Stomach (tissue), 9 donors: Measurements from ENCODE around the gene COQ8B. TPM values are rescaled to one million over a fixed set of nuclear protein-coding genes. Genes with fewer than 3 reads are reported as not detected.

Experiments
- DNase-seq, 2 donors: peaks; one replicate each; pipeline versions ENCODE4 v3.0.0 to v3.0.0-alpha.2; 2013 to 2019
- H3K27ac ChIP-seq, 5 donors: fragments of 200-600 bp in 4 of 5; sonication (generic) in 4 of 5; one replicate each; pipeline ENCODE4 v1.5.1; 2013 to 2019; ENCODE audit warnings: mild to moderate bottlenecking in 1 of 5, moderate library complexity in 1 of 5
- H3K27me3 ChIP-seq, 3 donors: fragments of 200-600 bp; sonication (generic); one replicate each; pipeline ENCODE4 v1.5.1; 2017 to 2019; ENCODE audit warnings: mixed run types in 1 of 3
- H3K36me3 ChIP-seq, 4 donors: fragments of 200-600 bp; sonication (generic); 1 replicate in 3 of 4; 2 replicates in 1 of 4; pipeline ENCODE4 v1.5.1; 2016 to 2019
- H3K4me1 ChIP-seq, 4 donors: fragments of 200-600 bp; sonication (generic); one replicate each; pipeline ENCODE4 v1.5.1; 2016 to 2019
- H3K4me3 ChIP-seq, 4 donors: fragments of 200-600 bp; sonication (generic) in 3 of 4; one replicate each; pipeline ENCODE4 v1.5.1; 2016 to 2019; ENCODE audit warnings: mild to moderate bottlenecking in 1 of 4
- H3K9me3 ChIP-seq, 4 donors: fragments of 200-600 bp; sonication (generic); one replicate each; pipeline ENCODE4 v1.5.1; 2016 to 2019
- CTCF ChIP-seq, 7 experiments: fragments of 450-650 bp in 4 of 7; fragments of 200-600 bp in 3 of 7; sonication (generic) in 3 of 7; IDR thresholded peaks; one replicate each; pipeline ENCODE4 v1.5.1; 2016 to 2019; ENCODE audit warnings: antibody characterized with exemption in 7 of 7, control low read depth in 2 of 7, mild to moderate bottlenecking in 1 of 7
- EP300 ChIP-seq: sonication (generic); formaldehyde crosslinking; IDR thresholded peaks from one replicate; pipeline ENCODE4 v1.6.1; 2017; ENCODE audit warnings: antibody characterized with exemption
- POLR2A ChIP-seq, 4 donors: fragments of 450-650 bp; IDR thresholded peaks; one replicate each; pipeline ENCODE4 v1.6.1; 2016; ENCODE audit warnings: antibody characterized with exemption in 4 of 4, control low read depth in 2 of 4, mild to moderate bottlenecking in 1 of 4, moderate library complexity in 1 of 4
- POLR2AphosphoS5 ChIP-seq, 3 donors: sonication (generic); formaldehyde crosslinking; IDR thresholded peaks; one replicate each; pipeline ENCODE4 v1.6.1; 2016; ENCODE audit warnings: antibody characterized with exemption in 3 of 3
- WGBS, 5 donors: extraction: QIAGEN DNeasy Blood & Tissue Kit in 3 of 5; methylation state at CpG; one replicate each; pipeline versions ENCODE4 v1.1.5 to v1.1.7; 2013 to 2018; 5-methylcytosine and 5-hydroxymethylcytosine counted together
- intact Hi-C: fragments of 100-400 bp; cut with DNase I; formaldehyde crosslinking; loops from one replicate; pipeline ENCODE4 v1.15.1; 2023; ENCODE audit warnings: low total_unique reads
- polyA plus RNA-seq, 3 donors: library from polyadenylated mRNA; stranded (reverse); fragments of 200-250 nt; gene quantifications; one replicate each; pipeline ENCODE4 v1.2.3, GENCODE V29; 2013
- total RNA-seq, 5 donors: library from RNA; depleted of rRNA; stranded (reverse); fragments of >200 nt; gene quantifications; one replicate each; pipeline versions ENCODE4 v1.1.0 to v1.2.3, GENCODE V29; 2014 to 2016
- donor health status: healthy with polysubstance abuse.
- donor health status: Bipolar disorder and iron deficiency.
- donor health status: healthy.

Gene COQ8B
- total and polyA plus RNA-seq, 8 donors, result 26.9 to 91.5 (median 41.9) TPM

GRCh38 chr19:40741527-40742390 lies 25.1 kb upstream of the COQ8B start:
- Histone ChIP-seq H3K4me1 (peaks cover 0 to 23% (median 14%) of the 10 kb centered on the region in 4 donors), H3K36me3 (peaks cover 23 to 61% (median 50%) of the 10 kb centered on the region in 4 donors), H3K27ac (peak overlapping the region in 3 of 5 donors; percentile 58 to 61 (median 61)), H3K27me3 (no peaks in the 10 kb centered on the region), H3K9me3 (no peaks in the 10 kb centered on the region), H3K4me3 (no peak overlapping the region)
- 78 to 87% (median 84%) methylated on average over 10 of the region's 10 CpGs for WGBS, 5 donors
- TF ChIP-seq EP300 (no peak), CTCF (IDR thresholded peaks at IDR 0.05) (no peak), POLR2AphosphoS5 (IDR thresholded peaks at IDR 0.05) (no peak), POLR2A (IDR thresholded peaks at IDR 0.05) (no peak)
- intact Hi-C loops, result no loop called here
- DNase-seq, result no peak

- H3K4me1 ChIP-seq, result peaks cover 0 to 23% (median 20%) of the 10 kb centered on the region in 4 donors
- H3K27ac ChIP-seq, result peak overlapping the region in 4 of 5 donors; percentile 16 to 62 (median 60)
- H3K27me3 ChIP-seq, result no peaks in the 10 kb centered on the region
- intact Hi-C loops, result no loop called here
- peaks cover 25 to 71% (median 60%) of the 10 kb centered on the region in 4 donors for H3K36me3 ChIP-seq
- 59 to 84% (median 71%) methylated on average over 5 to 6 of the region's 6 CpGs for WGBS, 5 donors
- no peak for DNase-seq
- H3K4me3 ChIP-seq, result no peak overlapping the region
- no peak for TF ChIP-seq CTCF (IDR thresholded peaks at IDR 0.05)
- peak in 1 of 3 donors; percentile 28 for TF ChIP-seq POLR2AphosphoS5 (IDR thresholded peaks at IDR 0.05)
- TF ChIP-seq POLR2A (IDR thresholded peaks at IDR 0.05), result no peak
- H3K9me3 ChIP-seq, result no peaks in the 10 kb centered on the region
Measured at GRCh38 chr19:40740747-40741146, 24.1 kb upstream of the COQ8B start.

GRCh38 chr19:40739871-40740703 lies 23.4 kb upstream of the COQ8B start:
- intact Hi-C loops, result no loop called here
- Histone ChIP-seq H3K27ac (peak overlapping the region in 4 of 5 donors; percentile 16 to 62 (median 52)), H3K9me3 (no peaks in the 10 kb centered on the region), H3K4me3 (no peak overlapping the region), H3K27me3 (no peaks in the 10 kb centered on the region), H3K4me1 (peaks cover 0 to 22% (median 18%) of the 10 kb centered on the region in 4 donors), H3K36me3 (peaks cover 32 to 78% (median 67%) of the 10 kb centered on the region in 4 donors)
- WGBS, 5 donors, result 77 to 86% (median 79%) methylated on average over 5 to 16 of the region's 16 CpGs
- DNase-seq, result no peak
- TF ChIP-seq CTCF (IDR thresholded peaks at IDR 0.05) (no peak), POLR2A (IDR thresholded peaks at IDR 0.05) (no peak), EP300 (no peak), POLR2AphosphoS5 (IDR thresholded peaks at IDR 0.05) (no peak)
